ENCODE measurements around the gene TMEM87B.
"Not testable (repeated sequence)": the region's sequence is repeated elsewhere in the genome, so short reads cannot be mapped to it uniquely, and the experiment has no call there.

The TMEM87B gene

DNA sequence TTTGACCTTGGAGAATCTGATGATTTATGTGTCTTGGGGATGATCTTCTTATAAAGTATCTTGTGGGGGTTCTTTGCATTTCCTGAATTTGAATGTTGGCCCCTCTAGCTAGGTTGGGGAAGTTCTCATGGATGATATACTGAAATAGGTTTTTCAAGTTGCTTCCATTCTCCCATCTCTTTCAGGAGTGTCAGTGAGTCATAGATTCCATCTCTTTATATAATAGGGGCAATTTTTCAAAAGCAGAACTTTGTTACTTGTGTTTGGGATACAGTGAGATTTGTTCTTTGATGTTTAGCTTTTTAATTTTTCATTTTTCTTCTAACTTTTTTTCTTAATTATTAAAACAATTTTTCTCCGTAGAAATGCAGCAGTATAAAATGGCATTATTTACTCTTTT, 19.4 kb downstream of the TMEM87B start:
- no peak for DNase-seq

DNA sequence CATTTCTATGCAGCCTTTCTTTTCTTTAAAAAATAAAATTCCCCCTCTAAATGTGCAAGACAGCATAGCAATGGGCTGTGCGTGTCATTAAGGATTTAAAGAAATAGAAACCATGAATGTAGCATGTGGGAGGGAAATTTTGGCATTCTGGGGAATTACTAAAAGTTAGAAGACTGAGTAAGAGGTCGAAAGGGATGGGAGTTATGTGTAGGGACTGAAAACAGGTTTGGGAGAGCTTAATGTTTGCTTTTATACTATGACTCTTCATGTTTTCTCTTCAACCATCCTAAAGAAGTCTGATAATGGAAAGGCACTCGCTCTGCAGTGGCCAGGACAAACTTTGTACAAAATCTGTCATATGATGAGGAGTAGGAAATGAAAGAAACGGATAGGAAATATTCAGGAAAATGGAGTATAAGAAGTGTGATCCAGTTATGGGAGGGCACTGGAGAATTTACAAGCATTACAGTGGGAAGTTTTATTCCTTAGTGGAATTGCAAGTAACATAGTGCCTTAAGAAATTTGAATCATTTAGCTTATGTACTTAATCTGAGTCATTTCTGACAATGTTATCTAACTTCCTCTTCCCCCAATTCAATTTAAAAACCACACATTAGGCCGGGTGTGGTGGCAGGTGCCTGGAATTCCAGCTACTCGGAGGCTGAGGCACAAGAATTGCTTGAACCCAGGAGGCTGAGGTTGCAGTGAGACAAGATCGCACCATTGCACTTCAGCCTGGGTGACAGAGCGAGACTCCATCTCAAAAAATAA, 20.6 kb downstream of the TMEM87B start:
- DNase-seq, result no peak

DNA sequence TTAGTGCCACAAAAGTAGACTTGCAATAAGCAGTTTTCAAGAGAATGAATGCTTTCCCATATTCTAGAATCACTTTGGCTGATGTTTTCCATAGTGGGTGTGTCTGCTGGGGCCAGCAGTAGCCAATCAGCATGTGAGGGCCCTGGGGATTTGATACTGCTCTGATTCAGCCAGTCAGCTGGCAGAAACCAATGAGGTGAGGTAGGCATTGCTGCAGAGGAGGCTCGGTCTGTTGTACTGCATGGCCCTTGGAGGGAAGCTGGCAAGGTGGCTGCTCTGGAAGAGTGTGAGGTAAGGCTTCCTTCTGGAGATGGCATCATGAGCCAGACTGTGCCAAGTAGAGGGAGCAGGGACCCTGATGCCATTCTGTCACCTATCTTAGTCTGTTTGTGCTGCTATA, 22.7 kb downstream of the TMEM87B start:
- DNase-seq, result no peak

DNA sequence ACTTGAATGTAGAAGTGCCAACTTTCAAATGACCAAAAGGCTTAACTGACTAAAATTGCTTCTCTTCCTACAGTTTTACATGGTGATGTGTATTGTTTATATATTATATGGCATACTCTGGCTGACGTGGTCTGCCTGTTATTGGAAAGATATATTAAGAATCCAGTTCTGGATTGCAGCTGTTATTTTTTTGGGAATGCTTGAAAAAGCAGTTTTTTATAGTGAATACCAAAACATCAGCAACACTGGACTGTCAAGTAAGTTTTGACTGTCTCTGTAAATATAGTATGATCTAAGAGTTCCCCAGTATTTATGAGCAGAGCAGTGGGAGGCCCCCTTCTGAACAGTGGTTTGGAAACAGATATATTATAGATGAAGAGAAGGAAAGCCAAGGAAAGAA, 26.2 kb downstream of the TMEM87B start:
- no peak for DNase-seq

DNA sequence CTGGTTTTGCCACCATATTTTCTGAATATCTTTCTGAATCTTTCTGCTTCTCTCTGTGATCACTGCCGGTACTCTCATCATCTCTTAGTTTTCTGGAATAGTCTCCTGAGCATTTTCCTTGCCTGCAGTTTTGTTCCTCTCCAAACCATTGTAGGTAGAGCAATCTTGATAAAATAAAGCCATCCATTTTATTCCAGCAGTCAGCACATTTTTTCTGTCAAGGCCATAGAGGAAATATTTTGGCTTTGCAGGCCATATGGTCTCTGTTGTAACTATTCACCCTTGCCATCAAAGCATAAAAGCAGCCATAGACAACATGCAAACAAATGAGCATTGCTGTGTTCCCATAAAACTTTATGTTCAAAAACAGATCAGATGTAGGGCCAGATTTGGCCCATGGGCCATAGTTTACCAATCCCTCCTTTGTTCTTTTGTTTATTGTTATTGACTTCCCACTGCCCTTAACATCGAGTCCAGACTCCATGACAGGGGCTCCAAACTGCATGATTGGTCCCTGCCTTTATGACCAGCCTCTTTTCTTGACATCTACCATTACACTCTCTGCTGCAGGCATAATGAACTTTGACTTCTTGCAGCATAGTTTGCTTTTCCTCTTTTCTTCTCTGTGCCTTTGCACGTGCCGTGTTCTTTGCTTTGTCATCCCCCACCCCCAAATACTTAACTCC, 29.8 kb downstream of the TMEM87B start:
- DNase-seq, result no peak

DNA sequence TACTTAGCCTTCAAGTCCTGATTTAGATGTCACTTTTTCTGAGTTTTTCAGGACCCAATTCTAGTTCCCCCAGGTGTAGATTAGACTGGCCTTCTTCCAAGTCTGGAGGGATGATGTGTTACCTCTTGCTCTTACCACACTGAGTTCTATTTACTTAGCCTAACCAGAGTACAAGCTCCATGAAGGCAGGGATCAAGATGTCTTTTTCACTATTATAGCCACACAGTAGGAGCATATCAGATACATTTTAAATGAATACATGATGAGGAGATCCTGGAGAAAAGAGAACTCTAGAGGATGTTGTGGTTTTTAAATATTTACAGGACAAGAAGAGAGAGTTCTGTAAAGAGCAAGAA, 30.3 kb downstream of the TMEM87B start:
- DNase-seq, result no peak

DNA sequence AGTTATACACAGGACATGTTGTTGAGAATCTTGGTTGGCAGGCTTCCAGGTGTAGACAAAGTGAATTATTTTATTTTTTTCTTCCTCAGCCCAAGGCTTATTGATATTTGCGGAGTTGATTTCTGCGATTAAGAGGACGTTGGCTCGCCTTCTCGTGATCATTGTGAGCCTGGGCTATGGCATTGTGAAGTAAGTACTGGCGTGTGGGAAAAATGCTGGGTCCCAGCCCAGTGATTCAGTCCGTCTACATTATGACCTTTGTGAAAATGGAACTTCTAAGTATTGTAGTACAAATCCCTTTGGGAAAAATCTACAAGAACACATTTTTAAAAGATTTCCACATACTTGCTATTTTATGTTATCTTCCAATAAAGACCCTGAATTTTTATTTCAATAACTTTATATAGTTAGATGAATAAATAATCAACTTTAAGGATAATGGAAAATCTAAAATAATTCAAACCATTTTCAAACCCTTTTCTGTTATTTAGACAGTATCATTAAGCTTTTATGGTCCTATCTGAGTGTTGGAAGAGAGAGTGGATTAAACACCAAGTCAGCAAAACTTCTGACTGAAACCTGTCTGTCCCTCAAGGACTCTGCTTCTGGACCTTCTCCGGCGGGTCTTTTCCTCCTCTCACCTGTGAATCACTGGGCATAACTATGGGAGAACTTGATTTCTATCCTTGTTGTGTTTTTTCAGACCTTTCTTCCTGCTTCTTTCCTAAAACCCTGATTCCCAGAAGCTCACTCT, 31.0 kb downstream of the TMEM87B start:
- DNase-seq, result no peak

DNA sequence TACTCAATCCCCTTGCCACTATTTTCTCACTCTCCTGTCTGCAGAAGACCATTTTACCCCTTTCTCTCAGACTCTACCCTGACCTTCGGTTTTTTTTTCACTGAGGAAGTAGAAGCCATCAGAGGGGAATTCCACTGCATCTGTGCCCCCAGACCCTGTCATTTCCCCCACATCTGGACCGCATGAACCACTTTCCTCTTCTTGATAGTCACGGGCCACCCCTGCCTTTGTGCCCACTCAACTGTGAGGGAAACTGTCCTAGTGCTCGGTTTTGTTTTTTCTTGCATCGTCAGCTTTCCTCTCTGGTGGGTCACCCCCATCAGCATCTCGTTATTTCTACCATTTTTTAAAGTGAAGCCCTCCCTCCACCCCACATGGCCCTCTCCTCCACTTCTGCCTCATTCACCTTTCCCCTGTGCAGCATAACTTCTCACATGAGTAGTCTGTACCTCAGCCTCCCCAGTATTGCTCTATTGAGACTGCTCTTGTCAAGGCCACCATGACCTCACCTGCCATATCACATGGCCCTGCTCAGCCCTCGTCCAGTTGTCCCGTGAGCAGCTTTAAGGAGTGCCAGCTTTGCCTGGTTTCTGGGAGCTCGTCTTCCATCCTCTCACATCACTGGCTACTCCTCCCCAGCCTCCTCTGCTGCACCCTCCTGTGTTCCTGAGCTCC, 32.4 kb downstream of the TMEM87B start:
- DNase-seq, result no peak

DNA sequence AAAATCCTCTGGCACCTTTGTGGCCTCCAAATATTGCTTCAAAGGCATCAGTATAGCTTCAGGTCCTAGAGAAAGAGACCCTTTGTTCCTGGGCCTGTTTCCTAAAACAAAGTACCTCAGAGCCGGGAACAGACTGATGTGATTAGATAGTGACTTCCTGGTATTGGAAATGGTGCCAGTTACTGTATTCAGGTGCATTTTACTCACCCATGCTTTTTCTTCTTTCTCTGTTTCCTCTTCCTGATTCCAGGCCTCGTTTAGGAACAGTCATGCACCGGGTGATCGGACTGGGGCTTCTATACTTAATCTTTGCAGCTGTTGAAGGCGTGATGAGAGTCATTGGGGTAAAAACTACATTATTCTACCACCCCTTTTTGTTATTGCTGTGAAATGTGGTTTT, 34.3 kb downstream of the TMEM87B start:
- DNase-seq, result no peak

DNA sequence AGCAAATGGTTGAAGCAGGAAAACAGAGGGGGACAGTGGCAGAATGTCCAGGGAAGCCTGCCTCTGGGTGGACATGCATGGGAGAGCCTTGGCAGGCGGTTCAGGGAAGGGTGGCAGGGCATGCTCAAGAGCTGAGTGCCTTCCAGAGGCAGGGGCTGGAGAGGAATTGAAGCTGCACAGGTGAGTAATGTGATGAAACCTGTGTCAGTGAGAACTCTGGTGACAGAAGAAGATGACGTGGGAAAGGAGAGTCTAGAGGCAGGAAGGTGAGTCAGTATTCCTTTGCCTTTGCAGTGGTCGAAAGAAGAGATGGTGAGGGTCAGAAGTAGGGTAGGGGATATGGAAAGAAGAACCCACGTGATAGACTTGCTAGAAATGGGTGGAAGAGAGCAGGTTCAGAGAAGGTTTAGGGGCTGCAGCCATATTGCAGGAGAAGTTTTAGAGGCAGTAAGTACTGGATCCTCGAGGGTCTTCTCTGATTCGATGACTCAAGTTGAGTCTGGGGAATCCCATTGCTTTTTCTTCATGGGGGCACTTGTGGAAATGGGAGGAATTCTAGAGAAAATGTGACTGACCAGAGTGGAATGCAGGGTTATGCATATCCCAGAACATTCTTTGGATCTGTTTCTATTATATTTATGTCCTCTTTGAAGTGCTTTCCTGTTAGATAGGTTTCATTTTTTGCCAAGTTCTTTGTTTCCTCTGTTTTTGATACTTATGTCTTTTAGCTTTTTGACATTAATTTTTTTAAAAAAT, 37.4 kb downstream of the TMEM87B start:
- DNase-seq, result no peak

DNA sequence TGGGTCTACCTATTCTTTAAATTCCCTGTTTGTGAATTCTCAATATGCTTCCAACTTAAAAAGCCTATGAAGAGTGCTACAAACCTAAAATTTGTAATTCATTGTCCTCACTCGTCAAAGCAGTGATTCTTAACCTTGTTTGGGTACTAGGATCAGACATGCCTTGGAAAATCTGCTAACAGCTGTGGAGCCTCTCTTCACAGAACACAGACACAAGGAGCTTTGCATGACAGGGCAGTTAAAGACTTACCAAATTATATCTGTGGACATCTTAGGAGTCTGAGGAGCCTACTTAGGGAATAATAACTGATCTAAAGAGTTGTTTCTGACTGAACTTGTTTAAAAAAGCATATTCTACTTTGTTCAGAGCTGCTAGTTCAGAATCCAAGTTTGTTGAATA, 38.1 kb downstream of the TMEM87B start:
- no peak for DNase-seq

DNA sequence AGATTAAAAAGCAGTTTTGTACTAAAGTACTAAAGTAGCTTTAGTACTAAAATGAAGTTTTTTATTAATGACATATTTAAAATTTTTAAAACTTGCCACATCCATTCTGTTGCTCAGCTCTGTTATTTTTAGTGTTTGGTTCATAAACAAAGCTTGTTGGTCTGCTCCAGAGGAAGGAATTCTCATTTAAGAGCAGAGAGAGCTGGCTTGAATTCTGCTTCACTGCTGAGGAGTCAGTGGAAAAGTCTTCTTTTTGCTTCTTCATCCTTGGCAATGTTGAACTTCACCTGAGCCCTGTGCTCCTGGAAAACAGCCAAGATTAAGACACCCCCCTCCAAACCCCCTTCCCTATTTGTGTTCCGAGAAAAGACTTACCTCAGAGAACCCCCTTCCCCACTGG, 40.6 kb downstream of the TMEM87B start:
- DNase-seq, result no peak

DNA sequence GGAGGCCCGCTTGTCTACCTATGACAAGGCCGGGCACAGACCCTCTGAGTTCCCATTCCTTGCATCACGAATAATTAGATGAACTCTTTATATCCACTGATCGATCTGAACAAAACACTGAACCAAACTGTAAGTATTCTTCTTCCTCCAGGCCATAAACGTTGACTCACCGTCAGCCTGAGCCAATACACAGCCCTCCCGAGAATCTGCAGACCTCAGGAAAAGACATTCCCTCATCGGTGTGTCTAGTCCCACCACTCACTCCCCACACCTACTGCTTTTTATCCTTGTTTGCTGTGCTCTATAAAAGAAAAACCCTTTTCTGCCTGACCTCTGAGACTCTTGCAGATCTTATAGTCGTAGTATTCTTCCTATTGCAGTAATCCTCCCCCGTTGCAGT, 41.0 kb downstream of the TMEM87B start:
- no peak for DNase-seq

DNA sequence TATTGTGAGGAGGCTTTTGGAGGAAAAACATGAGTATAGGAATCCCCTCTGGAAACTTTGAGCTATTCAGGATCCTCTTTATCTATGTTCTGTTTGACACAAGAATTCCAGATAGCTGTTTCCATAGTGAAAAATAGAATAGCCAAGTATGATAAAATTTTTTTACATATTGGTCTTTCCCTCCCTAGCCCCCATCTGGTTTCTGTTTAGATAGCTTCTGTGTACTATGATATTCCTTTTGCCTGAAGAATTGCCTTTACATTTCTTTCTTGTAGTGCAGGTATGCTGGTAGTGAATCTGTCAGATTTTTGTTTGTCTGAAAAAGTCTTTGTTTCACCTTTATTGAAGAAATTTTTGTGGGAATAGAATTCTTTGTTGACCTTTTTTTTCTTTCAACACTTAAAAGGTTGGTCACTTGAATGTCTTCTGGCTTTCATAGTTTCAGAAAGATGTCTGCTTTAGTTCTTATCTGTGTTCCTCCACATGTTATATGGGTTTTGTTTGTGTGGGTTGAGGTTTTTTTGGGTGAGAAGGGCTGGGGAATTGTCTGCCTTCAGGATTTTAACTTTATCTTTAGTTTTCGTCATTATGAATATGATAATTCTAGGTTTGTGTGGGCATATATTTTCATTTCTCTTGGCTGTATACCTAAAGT, 53.2 kb downstream of the TMEM87B start:
- DNase-seq, result no peak

DNA sequence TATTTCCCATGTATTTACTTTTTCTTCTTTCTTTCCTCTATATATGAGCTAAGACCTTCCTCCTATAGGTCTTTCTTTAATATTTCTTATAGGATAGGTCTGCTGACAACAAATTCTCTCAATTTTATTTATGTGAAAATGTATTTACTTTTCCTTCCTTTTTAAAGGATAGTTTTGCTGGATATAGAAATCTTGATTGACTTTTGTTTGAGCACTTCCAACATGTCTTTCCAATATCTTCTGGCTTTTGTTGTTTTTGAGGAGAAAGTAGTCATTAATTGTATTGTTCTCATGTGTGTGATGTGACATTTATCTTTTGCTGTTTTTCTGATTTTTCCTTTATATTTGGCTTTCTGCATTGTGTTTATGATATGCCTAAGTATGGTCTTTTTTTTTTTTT, 54.2 kb downstream of the TMEM87B start:
- no peak for DNase-seq

DNA sequence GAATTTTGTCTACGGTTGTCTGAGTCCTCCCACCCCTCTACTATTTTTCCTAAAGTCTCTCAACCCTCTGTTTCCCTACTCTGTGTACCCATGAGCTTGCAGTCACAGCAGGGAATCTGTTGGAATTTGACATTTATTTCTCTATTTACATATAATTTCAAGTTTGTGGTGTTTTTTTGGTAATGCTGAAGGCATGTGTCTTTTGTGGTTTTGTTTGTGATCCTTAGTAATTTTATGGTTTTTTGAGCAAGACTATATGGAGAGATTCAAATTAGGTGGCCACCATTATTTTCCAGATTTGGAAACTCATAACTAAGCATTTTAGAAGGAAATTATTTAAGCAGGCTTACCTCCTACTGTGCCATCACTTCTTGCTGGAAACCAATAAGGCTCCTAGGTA, 55.9 kb downstream of the TMEM87B start:
- no peak for DNase-seq

DNA sequence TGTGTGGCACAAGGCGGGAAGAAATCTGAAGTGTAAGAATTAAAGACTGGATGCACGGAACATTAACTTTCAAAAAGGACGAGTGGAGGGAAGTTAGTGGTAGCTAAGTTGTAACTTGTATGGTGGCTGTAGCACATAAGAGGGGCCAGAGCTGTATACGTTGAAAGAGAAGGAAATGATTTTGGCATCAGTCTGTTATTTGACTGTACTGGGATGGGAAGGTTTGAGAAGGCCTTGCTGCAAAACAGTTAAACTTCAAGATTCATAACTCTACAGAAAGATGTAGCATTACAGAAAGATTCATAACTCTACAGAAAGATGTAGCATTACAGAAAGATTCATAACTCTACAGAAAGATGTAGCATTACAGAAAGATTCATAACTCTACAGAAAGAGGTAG, 58.3 kb downstream of the TMEM87B start:
- DNase-seq, result not testable (repeated sequence)

DNA sequence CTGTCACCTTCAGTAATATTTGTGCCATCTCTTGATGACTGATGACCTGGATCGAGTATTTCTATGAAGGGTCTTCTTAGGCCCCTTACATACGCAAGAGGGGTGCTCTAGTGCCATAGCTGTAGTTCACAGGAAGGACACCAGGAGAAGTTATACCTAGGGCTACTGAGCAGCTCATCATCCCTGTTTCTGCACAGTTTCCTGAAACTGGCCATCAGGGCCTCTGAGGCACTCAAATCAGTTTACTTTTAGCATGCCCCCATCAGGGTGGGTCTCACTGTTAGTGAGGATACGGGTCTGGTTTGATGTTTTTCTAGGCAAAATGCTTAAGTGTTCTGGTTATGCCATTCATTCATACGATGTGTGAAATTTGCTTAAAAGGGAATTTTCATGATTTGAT, 63.1 kb downstream of the TMEM87B start:
- DNase-seq, result no peak

DNA sequence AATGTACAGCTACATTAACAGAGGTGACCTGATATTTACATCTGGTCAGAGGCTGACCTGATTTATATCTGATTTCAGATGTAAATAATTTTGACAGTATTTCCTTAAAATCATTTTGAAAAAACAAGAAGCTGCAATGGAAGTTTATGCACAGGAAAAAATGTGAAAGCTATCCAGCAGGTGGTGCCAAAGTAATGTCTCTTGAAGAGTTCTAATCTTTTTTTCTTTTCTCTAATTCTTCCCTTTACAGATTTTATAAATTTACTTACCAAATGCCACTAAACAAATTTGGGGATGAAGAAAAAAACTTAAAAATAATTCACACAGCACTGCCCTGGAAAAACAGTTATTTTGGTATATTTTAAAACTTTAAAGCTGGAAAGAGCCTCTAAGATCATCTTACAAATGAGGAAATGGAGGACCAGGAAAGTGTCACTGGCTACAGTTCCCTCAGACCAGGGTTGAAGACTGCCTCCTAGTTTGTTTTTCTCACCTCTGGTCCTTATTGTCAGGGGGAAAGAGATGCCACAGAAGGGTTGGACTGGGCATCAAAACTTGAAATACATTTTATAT, 66.7 kb downstream of the TMEM87B start:
- peak; percentile 45 for DNase-seq

DNA sequence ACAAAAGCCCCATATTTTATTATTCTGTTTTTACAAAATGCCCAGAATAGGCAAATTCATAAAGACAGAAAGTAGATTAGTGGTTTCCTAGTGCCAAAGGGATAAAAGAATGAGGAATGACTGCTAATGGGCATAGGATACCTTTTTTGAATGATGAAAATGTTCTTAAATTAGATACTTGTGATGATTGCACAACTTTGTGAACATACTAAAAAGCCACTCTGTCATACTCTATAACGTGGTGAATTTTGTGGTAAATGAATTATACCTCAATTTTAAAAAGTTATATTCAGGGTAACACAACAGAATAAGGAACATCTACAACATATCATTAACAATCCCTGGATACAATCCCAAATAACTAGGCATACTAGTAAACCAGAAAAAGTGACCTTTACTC, 74.0 kb downstream of the TMEM87B start:
- DNase-seq, result no peak

DNA sequence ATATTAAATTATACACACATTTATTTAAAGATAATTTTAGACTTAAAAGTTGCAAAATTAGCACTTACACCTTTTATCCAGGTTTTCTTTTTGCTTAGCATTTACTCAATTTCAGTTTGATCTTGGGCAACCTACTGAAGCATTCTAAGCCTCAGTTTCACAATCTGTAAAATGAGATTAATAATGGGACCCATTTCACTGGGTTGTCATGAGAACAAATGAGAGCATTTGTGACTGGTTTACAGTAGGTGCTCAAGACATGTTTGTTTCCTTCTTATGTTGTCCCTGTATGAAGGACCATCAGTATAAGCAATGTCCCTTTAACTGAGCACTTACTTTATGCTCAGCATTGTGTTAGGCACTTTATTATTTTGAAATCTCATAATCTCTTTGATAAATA, 78.3 kb downstream of the TMEM87B start:
- no peak for DNase-seq

DNA sequence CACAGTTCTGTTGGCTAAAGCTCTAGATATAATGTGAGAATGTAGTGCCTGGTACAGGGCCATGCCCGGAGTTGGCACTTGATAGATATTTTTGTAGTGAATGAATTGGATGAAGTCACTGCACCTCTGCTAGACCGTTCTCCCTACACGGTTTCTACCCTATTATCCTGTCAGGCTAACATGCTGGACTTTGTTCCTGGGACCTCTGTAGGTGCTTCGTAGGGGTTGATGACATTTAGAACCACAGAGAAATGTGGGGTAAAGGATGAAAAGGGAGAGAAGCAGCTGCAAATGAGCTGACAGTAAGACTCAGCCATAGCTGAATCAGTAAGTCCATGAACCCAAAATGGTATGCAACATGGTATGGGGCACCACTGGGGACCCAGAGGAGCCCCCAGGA, 79.1 kb downstream of the TMEM87B start:
- no peak for DNase-seq

Measured in central memory CD4-positive, alpha-beta T cell (primary cell).